Stimulated activated CD8-positive, alpha-beta memory T cell treated with anti-CD3 and anti-CD28 coated beads, Interleukin-15, amount 100 ng/mL, for 4 hours (primary cell): ENCODE data around the gene LRP5.
"Not testable (repeated sequence)": the region's sequence is repeated elsewhere in the genome, so short reads cannot be mapped to it uniquely, and the experiment has no call there.

Source experiments
- DNase-seq, 2 donors: peaks; one replicate each; pipeline ENCODE4 v3.0.0-alpha.2; 2020; ENCODE audit warnings: low read depth in 2 of 2

LRP5 gene

GRCh38 chr11:68282141-68282860 lies 30.1 kb upstream of the LRP5 start:
- DNase-seq = peak in 1 of 2 donors; percentile 30

GRCh38 chr11:68282861-68283230 lies 29.5 kb upstream of the LRP5 start:
- no peak for DNase-seq

- DNase-seq = not testable (repeated sequence)
These were observed 27.8 kb upstream of the LRP5 start for GRCh38 chr11:68284588-68284987.

GRCh38 chr11:68287419-68287818 lies 25.0 kb upstream of the LRP5 start:
- no peak for DNase-seq

GRCh38 chr11:68289456-68289855 lies 22.9 kb upstream of the LRP5 start:
- DNase-seq = no peak

GRCh38 chr11:68293708-68294107 lies 18.7 kb upstream of the LRP5 start:
- DNase-seq = no peak

- no peak for DNase-seq
These were observed 17.1 kb upstream of the LRP5 start for GRCh38 chr11:68295271-68295670.

GRCh38 chr11:68295940-68296339 lies 16.5 kb upstream of the LRP5 start:
- DNase-seq = no peak

- DNase-seq = no peak
These were observed 15.9 kb upstream of the LRP5 start for GRCh38 chr11:68296344-68297051.

GRCh38 chr11:68297052-68297378 lies 15.4 kb upstream of the LRP5 start:
- no peak for DNase-seq

GRCh38 chr11:68297494-68297811 lies 14.9 kb upstream of the LRP5 start:
- no peak for DNase-seq

- DNase-seq = peak; percentile 28 to 38
These were observed 14.4 kb upstream of the LRP5 start for GRCh38 chr11:68297812-68298658.

GRCh38 chr11:68298659-68299516 lies 13.5 kb upstream of the LRP5 start:
- DNase-seq = no peak

- DNase-seq = not testable (repeated sequence)
These were observed 12.9 kb upstream of the LRP5 start for GRCh38 chr11:68299517-68299879.

- DNase-seq = no peak
These were observed 12.1 kb upstream of the LRP5 start for GRCh38 chr11:68300076-68300830.

GRCh38 chr11:68302256-68302655 lies 10.1 kb upstream of the LRP5 start:
- no peak for DNase-seq

- DNase-seq = no peak
These were observed 9.7 kb upstream of the LRP5 start for GRCh38 chr11:68302670-68303069.

- no peak for DNase-seq
These were observed 9.3 kb upstream of the LRP5 start for GRCh38 chr11:68303083-68303482.

GRCh38 chr11:68303982-68304780 lies 8.2 kb upstream of the LRP5 start:
- no peak for DNase-seq

- no peak for DNase-seq
These were observed 5.8 kb upstream of the LRP5 start for GRCh38 chr11:68306636-68307035.
